Muscle of leg (tissue), 11 donors: ENCODE measurements around the gene MYO3A. TPM values are rescaled to one million over a fixed set of nuclear protein-coding genes. Genes with fewer than 3 reads are reported as not detected.

Source experiments
- DNase-seq: peaks from one replicate; pipeline ENCODE4 v3.0.0; 2013
- H3K27ac ChIP-seq: one replicate; pipeline ENCODE4 v1.5.1; 2013; ENCODE audit warnings: mild to moderate bottlenecking, low read length, control low read depth
- H3K27me3 ChIP-seq: one replicate; pipeline ENCODE4 v1.6.1; 2013; ENCODE audit warnings: low read length; ENCODE audit not compliant: control insufficient read depth, insufficient read depth
- H3K36me3 ChIP-seq: one replicate; pipeline ENCODE4 v1.6.1; 2013; ENCODE audit warnings: low read length; ENCODE audit not compliant: control insufficient read depth, insufficient read depth
- H3K4me1 ChIP-seq: one replicate; pipeline ENCODE4 v1.6.1; 2013; ENCODE audit warnings: low read length; ENCODE audit not compliant: control insufficient read depth, insufficient read depth
- H3K4me3 ChIP-seq: one replicate; pipeline ENCODE4 v1.5.1; 2013; ENCODE audit warnings: low read length, control low read depth
- H3K9me3 ChIP-seq: replicated peaks from 2 replicates; pipeline ENCODE4 v1.6.1; 2013; ENCODE audit warnings: low read depth, low read length; ENCODE audit not compliant: control insufficient read depth
- WGBS: methylation state at CpG from one replicate; pipeline ENCODE4 v1.1.5; 2013; ENCODE audit warnings: missing lambda C conversion rate; ENCODE audit not compliant: insufficient coverage; 5-methylcytosine and 5-hydroxymethylcytosine counted together
- polyA plus RNA-seq, 8 donors: library from polyadenylated mRNA; unstranded; fragments of 120-200 nt; gene quantifications; one replicate each; pipeline versions ENCODE4 v1.2.1 to v1.2.3, GENCODE V29; 2013; ENCODE audit warnings: inconsistent platforms in 1 of 8, low replicate concordance in 1 of 8; ENCODE audit not compliant: insufficient read length in 8 of 8, insufficient read depth in 1 of 8
- total RNA-seq: library from RNA; stranded (reverse); fragments of 120-200 nt; gene quantifications from one replicate; pipeline ENCODE4 v1.2.4, GENCODE V29; 2013

Gene MYO3A
- total and polyA plus RNA-seq, 9 donors = 0.41 to 1.9 (median 1.0) TPM

DNA sequence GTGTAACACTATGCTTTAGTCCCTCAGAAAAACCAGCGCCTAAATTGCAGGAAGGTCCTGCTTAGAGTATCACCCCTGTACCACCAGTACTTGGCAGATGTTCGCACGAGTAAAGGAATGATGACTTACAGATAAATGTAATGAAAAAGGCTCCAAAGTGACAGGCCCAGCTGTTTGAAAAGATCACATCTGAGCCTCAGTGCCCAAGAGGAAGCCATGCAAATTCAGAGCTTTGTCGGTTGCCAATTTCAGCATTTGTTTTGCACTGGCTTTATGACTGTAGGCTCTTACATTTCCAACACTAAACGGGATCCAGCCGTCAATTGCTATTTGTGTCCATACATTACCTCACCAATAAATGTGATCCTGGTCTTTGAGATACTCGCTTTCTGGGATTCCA lies 222.0 kb downstream of the MYO3A start:
- H3K9me3 ChIP-seq = no peaks in the 10 kb centered on the region
- WGBS = 80% methylated on average over 1 of the region's 7 CpGs
- H3K4me1 ChIP-seq = no peaks in the 10 kb centered on the region
- H3K27ac ChIP-seq = no peak overlapping the region
- H3K4me3 ChIP-seq = no peak overlapping the region
- H3K36me3 ChIP-seq = no peaks in the 10 kb centered on the region
- H3K27me3 ChIP-seq = no peaks in the 10 kb centered on the region
- DNase-seq = peak; percentile 69

DNA sequence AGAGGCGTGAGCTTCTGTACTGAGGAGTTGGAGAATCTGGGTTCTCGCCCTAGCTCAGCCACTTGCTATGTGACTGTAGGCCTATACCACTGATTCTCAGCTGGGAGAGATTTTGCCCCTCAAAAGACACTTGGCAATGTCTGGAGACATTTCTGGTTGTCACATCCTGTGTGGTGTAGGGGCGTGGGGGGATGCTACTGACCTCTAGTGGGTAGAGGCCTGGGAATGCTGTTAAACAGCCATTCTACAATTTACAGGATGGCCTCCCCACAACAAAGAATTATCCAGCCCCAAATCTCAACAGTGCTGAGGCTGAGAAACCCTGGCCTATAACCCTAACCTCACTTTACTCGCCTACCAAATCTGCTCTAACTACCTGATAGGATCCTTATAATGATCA lies 223.7 kb downstream of the MYO3A start:
- WGBS = 96% methylated on average over 2 of the region's 4 CpGs
- Histone ChIP-seq H3K36me3 (no peaks in the 10 kb centered on the region), H3K4me3 (no peak overlapping the region), H3K27me3 (no peaks in the 10 kb centered on the region), H3K9me3 (no peaks in the 10 kb centered on the region), H3K4me1 (no peaks in the 10 kb centered on the region), H3K27ac (no peak overlapping the region)
- DNase-seq = no peak

DNA sequence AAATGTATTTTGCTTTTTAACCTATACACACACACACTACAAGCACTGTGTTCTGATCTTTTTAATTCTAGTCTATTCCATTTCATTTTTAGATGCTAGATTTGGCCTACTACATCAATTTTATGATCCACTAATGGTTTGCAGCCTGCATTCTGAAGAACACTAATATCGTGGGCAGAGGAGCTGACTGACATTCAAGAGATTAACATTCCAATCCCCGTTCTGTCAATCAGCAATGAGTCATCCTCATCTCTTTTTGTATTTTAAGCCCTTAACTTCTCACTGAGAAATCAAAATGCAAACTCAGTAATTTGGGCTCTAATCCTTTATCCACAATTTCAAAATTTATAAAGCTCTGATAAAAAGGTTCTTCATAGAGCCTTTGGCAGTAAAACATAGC lies 235.4 kb downstream of the MYO3A start:
- 52% methylated on average over 2 of the region's 2 CpGs for WGBS
- no peak for DNase-seq
- H3K4me1 ChIP-seq = no peaks in the 10 kb centered on the region
- no peaks in the 10 kb centered on the region for H3K36me3 ChIP-seq
- no peak overlapping the region for H3K4me3 ChIP-seq
- no peaks in the 10 kb centered on the region for H3K9me3 ChIP-seq
- H3K27me3 ChIP-seq = no peaks in the 10 kb centered on the region
- H3K27ac ChIP-seq = no peak overlapping the region

DNA sequence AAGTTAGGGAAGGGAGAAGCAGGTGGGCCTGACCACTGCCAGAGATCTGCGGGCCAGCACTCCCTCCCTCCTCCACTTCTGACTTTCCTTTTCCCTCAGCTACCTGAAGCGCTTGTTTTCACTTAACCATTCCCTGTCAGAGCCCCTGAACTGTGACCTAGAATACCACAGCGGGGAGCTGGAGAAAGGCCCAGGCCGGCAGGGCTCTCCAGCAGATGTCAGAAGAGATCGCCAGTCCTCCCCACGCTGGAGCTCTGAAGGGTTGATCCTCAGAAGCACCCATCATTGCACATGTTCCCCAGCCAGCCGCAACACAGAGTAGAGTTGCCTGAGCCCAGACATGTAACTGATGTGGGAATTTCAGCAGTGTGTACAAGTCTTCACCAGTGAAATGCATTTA lies 238.1 kb downstream of the MYO3A start:
- WGBS = 39% methylated on average over 5 of the region's 7 CpGs
- H3K9me3 ChIP-seq = no peaks in the 10 kb centered on the region

DNA sequence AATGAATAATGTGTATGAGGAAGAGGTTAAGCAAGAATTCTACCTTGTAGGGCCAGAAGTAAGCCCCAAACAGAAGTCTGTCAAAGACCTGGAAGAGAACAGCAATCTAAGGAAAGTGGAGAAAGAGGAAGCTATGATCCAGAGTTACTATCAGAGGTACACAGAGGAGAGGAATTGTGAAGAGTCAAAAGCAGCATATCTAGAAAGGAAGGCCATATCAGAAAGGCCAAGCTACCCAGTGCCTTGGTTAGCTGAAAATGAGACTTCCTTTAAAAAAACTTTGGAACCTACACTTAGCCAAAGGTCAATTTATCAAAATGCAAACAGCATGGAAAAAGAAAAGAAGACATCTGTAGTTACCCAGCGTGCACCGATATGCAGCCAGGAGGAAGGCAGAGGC lies 239.8 kb downstream of the MYO3A start:
- Histone ChIP-seq H3K4me1 (no peaks in the 10 kb centered on the region), H3K27me3 (no peaks in the 10 kb centered on the region), H3K4me3 (no peak overlapping the region), H3K27ac (no peak overlapping the region), H3K9me3 (no peaks in the 10 kb centered on the region), H3K36me3 (no peaks in the 10 kb centered on the region)
- no peak for DNase-seq
- no CpG with 5 or more reads among the region's 2 CpGs for WGBS

More for the DNA sequence above, 238.1 kb downstream of the MYO3A start:
- DNase-seq = no peak
- no peaks in the 10 kb centered on the region for H3K36me3 ChIP-seq
- no peaks in the 10 kb centered on the region for H3K27me3 ChIP-seq
- no peak overlapping the region for H3K4me3 ChIP-seq
- H3K4me1 ChIP-seq = no peaks in the 10 kb centered on the region
- H3K27ac ChIP-seq = no peak overlapping the region

DNA sequence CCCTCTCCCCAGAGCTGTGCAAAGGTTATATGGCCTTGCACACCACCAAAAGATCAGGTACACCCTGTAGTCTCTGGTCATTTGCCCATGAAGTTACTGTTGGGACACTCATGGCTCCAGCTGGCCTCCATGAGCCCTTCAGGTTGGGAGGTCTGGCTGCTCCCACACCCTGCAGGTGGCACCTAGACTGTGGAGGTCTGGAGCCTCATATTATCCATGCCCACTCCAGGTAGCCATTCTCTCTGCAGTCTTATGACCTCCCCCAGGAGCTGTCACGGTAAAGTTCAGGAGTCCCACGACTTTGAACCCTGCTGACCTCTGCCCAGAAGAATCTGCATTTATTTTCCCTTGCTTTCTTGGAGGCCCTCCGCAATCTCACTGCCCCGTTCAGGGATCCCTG lies 243.3 kb downstream of the MYO3A start:
- 73% methylated on average over 4 of the region's 4 CpGs for WGBS
- no peaks in the 10 kb centered on the region for H3K27me3 ChIP-seq
- no peaks in the 10 kb centered on the region for H3K4me1 ChIP-seq
- no peak overlapping the region for H3K27ac ChIP-seq
- H3K36me3 ChIP-seq = no peaks in the 10 kb centered on the region
- no peak for DNase-seq
- no peaks in the 10 kb centered on the region for H3K9me3 ChIP-seq
- H3K4me3 ChIP-seq = no peak overlapping the region

DNA sequence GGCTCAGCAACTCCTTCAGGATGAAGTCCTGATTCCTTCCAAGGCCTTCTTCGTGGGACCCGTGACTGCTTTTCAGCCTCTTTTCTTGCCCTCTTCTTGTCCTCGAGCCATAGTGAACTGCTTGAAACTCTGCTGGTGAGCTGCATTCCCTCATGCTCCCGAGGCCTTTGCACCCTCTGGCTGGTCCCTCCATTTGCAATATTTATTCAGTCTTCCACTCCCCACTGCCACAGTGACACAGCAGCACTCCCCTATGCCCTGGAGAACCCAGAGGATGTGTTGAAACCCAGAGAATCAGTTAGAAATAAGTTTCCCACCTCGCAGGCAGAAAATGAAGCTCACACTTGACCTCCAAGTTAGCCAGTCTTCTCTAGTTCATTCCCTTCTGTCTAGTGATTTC lies 260.2 kb downstream of the MYO3A start:
- WGBS = 73% methylated on average over 5 of the region's 5 CpGs
- DNase-seq = no peak
- Histone ChIP-seq H3K27ac (no peak overlapping the region), H3K9me3 (no peaks in the 10 kb centered on the region), H3K36me3 (no peaks in the 10 kb centered on the region), H3K4me3 (no peak overlapping the region), H3K4me1 (no peaks in the 10 kb centered on the region), H3K27me3 (no peaks in the 10 kb centered on the region)

DNA sequence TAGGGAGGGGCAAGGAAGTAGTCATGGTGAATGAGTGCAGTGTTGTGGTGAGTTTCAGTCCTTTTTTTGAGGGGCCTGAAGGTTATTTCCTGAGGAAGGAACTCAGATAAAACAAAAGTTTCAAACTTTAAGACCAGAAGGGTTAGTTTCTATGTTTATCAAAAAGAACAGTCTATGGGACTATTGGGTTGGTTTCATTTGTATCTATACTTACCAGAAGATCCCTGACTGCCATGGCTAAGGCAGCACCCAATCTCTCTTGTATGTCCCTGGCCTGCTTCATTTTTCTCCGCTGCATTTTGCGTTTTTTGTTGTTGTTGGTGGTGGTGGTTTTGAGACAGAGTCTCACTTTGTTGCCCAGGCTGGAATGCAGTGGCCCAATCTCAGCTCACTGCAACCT lies 263.2 kb downstream of the MYO3A start:
- no CpG with 5 or more reads among the region's 2 CpGs for WGBS
- no peaks in the 10 kb centered on the region for H3K9me3 ChIP-seq
- no peak for DNase-seq
- H3K27me3 ChIP-seq = no peaks in the 10 kb centered on the region
- H3K36me3 ChIP-seq = no peaks in the 10 kb centered on the region
- no peak overlapping the region for H3K4me3 ChIP-seq
- no peaks in the 10 kb centered on the region for H3K4me1 ChIP-seq
- no peak overlapping the region for H3K27ac ChIP-seq

DNA sequence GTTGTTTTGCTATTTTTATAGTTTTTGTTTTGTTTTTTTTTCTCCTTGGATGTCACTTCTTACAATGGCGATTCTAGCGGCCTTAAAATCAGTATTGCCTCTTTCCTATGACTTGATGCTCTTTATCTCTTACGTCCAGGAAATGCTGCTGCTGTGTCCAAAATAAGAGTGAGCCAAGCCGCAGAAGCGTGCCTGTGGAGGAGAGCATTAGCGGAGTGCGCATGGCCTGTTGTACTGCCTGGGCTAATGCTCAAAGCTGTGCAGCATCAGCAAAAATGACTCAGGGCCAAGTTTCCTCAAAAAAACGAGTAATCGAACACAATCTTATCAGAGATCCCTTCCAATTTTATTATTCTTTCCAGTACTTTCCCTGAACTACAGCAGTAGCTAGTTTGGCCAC lies 264.1 kb downstream of the MYO3A start:
- no peak overlapping the region for H3K27ac ChIP-seq
- H3K36me3 ChIP-seq = no peaks in the 10 kb centered on the region
- H3K9me3 ChIP-seq = no peaks in the 10 kb centered on the region
- no peaks in the 10 kb centered on the region for H3K4me1 ChIP-seq
- DNase-seq = peak; percentile 16
- WGBS = 91% methylated on average over 7 of the region's 9 CpGs
- no peak overlapping the region for H3K4me3 ChIP-seq
- no peaks in the 10 kb centered on the region for H3K27me3 ChIP-seq

DNA sequence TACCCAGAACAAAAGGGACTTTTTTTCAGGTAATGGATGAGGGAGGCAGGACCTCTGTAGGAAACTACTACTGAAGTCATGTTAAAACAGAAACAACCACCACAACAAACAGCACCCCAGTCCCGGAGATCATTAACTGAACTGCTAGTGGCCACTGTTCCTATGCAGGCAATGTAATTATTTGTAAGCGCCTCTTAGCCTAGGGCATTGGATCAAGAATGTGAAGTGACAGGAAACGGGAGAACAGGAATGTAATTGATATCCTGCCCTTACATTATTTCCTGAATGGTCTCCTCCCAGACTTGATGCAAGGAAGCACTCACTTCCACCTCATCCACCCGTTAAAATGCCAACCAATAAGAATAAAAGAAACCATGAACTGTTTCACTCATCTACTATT lies 265.8 kb downstream of the MYO3A start:
- Histone ChIP-seq H3K4me3 (no peak overlapping the region), H3K4me1 (no peaks in the 10 kb centered on the region), H3K27ac (no peak overlapping the region), H3K27me3 (no peaks in the 10 kb centered on the region), H3K36me3 (no peaks in the 10 kb centered on the region), H3K9me3 (no peaks in the 10 kb centered on the region)
- 45% methylated on average over 1 of the region's 4 CpGs for WGBS
- DNase-seq = no peak

DNA sequence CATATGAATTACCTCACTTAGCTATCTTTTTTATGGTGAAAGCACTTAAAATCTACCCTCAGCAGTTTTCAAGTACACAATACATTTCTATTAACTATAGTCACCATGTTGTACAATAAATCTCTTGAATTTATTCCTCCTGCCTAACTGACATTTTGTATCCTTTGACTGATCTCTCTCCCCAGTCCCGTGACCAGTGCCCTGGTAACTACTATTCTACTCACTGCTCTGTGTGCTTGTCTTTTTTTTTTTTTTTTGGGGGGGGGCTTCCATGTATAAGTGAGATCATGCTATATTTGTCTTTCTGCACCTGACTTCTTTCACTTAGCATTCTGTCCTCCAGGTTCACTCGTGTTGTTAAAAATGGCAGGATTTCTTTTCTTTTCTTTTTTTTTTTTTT lies 271.2 kb downstream of the MYO3A start:
- DNase-seq = no peak
- no peak overlapping the region for H3K4me3 ChIP-seq
- no peak overlapping the region for H3K27ac ChIP-seq
- peaks cover 3% of the 10 kb centered on the region for H3K27me3 ChIP-seq
- H3K4me1 ChIP-seq = no peaks in the 10 kb centered on the region
- no peaks in the 10 kb centered on the region for H3K9me3 ChIP-seq
- H3K36me3 ChIP-seq = no peaks in the 10 kb centered on the region
- WGBS = no CpG with 5 or more reads among the region's 2 CpGs
